Tongue (tissue), 3 donors: ENCODE data around the gene TRAPPC3. TPM values are rescaled to one million over a fixed set of nuclear protein-coding genes. Genes with fewer than 3 reads are reported as not detected.
A peak's percentile ranks its signal among the peaks of the same experiment; 100 is the strongest.

ENCODE experiments used
- DNase-seq: peaks from one replicate; pipeline ENCODE4 v3.0.0-alpha.2; 2015
- small RNA-seq: library from RNA; depleted of rRNA; stranded (forward); fragments of <200 nt; gene quantifications from one replicate; pipeline ENCODE3, GENCODE V24; 2014; ENCODE audit warnings: low replicate concordance
- total RNA-seq: library from RNA; depleted of rRNA; stranded (reverse); fragments of >200 nt; gene quantifications from one replicate; pipeline ENCODE4 v1.2.3, GENCODE V29; 2014

TRAPPC3 gene
- total RNA-seq, 1 donor from 2014 or later = 32.4 TPM

DNA sequence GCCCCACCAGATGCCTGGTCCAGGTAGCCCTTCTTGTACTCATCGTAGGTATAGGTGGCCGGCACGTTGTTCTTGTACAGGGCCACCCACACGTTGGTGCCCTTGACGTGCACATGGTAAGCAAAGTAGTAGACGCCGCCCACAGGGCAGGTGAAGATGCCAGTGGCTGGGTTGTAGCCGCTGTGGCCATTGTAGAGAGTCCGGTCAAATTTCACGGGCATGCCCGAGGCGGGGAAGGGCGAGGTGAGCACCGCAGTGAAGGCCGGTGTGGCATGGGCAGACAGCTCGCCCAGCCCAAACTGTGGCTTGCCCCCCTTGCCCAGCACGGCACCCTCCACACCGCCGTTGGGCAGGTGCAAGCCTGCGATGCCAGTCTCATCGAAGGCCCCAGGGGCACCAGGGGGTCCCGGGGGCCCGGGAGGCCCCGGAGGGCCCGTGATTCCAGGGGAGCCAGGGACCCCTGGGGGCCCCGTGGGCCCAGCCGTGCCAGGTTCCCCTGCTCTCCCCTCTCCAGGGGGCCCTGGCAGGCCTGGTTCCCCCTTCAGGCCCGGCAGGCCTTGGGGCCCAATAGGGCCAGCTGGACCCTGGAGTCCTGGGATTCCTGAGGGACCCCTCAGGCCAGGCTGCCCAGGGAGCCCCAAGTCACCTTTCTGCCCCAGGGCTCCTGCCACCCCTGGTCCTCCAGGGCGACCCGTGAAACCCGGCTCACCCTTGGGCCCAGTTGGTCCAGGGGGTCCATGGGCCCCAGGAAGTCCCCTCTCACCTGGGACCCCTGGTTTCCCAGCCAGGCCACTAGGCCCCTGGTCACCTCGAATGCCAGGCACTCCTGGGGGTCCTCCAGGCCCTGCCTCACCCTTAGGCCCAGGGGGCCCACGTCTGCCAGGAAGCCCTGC lies 51.3 kb downstream of the TRAPPC3 start:
- DNase-seq = no peak

DNA sequence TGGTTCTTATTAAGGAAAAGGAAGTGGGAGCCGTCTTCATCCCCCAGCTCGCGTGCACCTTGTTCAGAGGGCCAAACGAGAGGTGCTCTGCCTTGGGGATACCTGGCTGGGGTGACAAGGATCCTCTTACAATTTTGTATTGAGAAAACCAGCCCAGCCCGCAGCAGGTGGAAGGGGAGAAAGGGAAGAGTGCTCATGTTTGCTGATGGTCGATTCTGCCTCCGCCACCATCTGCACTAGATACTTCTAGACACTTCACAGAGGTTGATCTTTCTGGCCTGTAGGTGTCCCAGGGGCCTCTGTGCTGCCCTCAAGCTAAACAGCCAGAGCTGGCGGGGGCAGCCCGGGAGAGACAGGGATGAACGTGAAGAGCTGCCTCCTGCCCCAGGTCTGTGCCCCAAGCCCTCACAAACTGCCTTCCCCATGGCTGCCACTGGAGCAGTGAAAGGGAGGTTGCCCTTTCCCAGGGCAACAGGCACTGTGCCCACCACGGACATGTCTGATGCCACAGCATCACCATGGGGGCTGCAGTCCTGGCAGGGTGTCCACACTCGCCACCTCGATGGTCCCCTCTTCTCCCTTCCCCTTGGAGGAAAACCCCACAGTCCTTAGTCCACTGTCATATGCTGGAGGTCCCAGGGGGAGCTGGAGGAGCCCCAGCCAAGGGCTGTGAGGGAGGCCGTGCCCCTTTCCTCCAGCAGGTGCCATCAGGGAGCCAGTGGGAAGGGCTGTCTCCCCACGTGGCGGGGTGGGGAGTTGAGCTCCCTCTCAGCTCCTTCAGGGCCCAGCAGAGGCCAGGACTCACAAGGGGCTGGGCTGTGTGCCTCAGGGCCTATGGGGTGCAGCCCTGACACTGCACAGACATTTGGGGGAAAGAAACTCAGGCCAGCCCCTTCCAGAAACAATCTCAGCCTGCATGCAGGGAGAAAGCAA lies 52.5 kb downstream of the TRAPPC3 start:
- DNase-seq = no peak

DNA sequence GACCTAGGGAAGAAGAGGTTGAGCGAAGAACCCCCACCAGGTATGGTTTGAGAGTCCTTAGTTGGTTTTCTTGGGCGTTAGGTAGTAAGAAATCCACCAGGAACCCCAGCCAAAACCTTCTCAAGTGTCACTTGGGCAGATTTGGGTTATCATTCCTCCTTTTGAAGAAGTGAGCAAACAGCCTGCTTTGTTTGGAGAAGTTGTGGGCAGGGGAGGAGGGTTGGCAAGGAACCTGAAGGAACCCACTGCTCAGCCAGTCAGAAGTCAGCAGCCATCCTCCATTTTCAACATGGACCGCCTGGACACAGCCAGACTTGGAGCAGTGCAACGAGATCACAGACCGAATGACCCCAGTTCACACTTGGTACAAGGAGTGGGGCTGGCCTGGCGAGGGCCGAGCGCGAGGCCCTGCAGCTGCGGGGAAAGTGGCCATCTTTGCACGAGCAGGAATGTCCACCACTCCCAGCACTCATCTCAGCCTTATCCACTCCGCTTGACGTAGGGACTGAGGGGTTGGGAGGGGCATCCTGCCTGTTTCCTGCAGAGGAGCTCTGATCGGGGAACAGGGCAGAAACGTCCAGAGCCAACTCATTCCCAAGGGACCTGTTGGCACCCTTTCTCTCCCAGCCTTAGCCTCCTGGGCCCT lies 53.4 kb downstream of the TRAPPC3 start:
- no peak for DNase-seq

DNA sequence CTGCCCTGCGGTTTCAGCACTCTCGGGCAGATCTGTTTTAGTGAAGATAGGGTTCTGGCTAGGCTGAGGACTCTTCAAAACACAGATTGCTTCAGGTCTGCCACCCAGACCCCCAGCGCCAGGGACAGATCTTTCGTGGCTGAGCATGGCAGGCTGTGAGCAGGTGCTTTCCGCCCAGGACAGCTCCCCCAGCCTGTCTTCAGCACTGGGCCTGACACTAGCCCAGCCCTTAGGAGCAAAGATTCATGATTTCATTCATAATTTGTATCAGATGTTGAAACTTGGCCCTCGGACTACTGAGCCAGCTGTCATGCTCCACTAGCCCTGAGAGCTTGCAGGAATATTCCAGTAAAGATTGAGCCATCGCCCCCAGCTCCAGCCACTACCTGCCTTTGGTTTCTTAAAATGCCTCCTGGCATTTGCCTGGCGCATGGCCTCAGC lies 54.6 kb downstream of the TRAPPC3 start:
- no peak for DNase-seq

DNA sequence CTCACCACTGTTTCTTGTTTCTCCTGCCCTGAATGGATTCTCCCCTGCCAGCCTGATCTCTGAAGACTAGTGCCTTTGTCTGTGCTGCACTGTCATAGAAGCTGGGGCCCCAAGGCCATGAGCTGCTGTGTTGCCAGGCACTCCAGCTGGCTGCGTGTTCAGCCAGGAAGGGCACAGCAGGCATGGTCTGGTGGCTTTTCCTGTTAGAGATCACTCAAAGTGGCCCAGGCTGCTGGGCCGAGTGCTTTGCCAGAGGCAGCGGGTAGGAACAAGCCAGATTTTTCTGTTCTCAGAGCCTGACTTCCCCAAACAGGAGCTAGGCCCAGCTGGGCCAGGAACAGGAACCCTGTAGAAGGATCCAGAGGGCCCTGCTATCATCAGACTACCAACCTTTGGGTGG lies 55.4 kb downstream of the TRAPPC3 start:
- no peak for DNase-seq

DNA sequence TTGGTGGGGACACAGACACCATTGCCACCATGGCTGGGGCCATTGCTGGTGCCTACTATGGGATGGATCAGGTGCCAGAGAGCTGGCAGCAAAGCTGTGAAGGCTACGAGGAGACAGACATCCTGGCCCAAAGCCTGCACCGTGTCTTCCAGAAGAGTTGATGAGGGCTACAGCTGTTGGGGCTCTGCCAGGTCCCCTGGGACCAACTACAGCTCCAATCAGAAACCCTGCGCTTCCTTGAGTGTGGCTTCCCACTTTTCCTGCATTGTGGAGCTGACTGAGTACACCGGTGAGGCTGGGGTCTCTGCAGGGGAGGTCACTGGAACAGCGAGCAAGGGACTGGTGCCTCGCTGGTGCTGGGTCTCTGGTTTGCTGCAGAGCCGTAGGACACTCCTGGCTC lies 56.1 kb downstream of the TRAPPC3 start:
- DNase-seq = no peak

DNA sequence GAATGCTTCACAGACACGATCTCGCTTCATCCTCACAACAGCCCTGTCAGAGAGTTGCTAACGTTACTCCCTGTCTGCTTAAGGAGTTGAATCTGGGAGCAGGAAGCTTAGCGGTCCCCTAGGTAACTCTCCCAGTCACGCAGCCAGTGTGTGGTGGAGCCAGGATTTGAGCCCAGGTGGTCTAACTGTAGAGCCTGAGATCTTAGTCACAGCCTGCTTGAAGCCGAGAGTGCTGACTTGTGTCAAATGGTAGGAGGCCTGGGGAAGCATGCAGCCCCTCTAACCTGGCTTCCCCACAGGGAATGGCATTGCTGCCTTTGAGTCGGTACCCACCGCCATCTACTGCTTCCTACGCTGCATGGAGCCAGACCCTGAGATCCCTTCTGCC lies 56.5 kb downstream of the TRAPPC3 start:
- no peak for DNase-seq

DNA sequence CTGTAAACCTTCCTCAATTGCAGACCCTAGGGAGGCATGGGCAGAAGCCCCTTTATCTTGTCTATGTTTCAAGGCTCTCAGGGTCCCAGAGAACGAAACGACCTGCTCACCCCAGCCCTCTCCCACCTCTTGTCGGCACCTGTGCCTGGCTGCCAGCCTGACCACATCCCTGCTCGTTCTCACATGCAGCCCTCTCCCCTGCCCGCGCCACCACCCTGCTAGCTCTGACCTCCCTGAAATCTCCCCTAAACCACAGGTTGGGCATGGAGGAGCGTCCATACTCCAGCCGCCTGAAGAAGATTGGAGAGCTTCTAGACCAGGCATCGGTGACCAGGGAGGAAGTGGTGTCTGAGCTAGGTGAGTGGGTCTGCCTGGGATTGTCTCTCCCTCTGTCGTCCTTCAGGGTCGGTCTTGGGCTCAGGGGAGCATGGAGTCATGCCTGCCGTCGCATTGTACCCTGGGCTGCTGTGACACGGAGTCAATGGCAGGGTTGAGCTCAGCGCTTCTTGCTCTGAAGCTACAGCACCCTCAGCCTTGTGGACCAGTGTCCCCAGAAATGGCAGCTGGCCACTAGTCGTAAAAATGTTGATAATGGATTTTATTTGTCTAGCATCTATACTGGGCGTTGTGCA lies 57.0 kb downstream of the TRAPPC3 start:
- no peak for DNase-seq

DNA sequence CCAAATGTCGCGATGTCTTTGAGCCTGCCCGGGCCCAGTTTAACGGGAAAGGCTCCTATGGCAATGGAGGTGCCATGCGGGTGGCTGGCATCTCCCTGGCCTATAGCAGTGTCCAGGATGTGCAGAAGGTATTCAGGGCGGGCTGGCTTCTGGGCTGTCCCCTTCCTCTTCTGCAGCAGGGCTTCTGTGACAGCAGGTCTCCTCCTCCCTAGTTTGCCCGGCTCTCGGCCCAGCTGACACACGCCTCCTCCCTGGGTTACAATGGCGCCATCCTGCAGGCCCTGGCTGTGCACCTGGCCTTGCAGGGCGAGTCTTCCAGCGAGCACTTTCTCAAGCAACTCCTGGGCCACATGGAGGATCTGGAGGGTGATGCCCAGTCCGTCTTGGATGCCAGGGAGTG lies 57.6 kb downstream of the TRAPPC3 start:
- DNase-seq = no peak

DNA sequence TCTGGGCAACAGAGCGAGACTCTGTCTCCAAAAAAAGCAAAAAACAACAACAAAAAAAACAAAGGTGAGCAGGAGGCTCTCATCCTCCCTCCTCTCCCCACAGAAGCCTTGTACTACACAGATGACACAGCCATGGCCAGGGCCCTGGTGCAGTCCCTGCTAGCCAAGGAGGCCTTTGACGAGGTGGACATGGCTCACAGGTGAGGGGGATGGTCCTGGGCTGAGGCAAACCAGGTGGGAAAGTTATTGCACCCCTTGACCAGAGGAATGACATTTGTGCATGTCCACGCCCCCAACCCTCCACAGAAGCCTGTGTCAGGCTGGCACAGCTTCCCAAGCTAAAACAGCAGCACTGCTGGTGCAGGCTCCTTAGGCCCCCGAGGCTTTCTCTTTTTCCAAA lies 58.1 kb downstream of the TRAPPC3 start:
- DNase-seq = no peak

DNA sequence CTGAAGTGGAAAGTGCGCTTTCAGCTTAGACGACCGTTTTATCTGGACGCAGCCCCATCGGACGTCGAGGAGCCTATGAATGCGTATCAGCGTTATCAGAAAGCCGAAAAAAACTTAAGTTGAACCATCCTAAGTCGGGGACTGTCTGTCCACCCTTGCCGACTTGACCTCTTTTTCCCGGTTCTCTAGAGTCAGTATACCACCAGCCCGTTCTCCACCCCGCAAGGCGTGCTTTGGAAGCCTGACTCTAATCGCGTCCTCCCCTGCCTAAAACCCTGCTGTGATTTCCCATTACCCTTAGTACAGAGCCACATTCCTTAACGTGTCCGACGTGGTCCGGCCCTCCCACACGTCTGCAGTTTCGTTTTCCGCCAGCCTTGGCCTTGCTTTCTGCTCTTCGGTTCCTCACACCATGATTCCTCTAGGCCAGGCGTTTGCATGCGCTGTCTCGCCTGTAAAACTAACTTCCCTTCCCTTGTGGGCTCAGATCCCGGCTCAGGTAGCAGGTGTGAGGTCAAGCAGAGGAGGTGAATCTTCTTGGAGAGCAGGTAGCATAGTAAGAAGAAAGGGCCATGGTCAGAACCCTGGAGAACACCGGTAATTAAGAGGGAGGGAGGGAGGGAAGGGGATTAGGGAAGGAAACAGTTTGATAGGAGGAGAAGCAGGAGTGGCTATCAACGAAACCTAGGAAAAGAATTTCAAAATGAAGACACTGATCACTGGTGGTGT lies 59.7 kb downstream of the TRAPPC3 start:
- no peak for DNase-seq

DNA sequence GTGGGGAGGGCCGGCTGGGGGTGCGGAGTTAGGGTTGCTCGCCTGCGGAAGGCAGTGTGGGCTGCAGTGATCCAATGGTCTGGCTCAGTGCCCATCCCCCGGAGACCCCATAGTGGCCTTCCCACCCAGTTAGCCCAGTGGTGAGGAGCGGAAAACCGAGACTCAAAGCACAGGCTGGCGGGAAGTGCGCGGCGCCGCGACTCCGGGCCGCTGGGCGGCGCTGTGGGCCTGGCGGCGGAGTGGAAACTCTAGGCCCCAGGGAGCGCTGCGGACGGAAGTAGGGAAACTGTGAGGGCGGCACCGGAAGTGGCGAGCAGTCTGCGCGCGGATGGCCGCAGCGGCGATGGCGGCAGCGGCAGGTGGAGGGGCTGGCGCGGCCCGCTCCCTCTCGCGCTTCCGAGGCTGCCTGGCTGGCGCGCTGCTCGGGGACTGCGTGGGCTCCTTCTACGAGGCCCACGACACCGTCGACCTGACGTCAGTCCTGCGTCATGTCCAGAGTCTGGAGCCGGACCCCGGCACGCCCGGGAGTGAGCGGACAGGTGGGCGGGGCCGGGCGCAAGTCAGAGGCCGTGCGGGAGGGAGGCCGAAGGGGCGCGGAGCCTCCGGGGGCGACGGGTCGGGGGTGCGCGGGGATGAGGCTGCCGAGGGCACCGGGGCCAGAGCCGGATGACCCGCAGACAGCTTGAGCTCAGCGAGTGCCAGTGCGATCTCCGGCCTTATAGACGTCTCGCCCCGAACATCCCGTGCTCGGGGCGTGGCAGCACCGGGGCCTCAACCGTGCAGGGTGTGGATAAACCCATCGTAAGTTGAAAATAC lies 60.5 kb downstream of the TRAPPC3 start, which contains the start of gene ADPRS:
ADPRS (plus strand) TSS at position 316 of the 816 bp plus-strand sequence; CDS start at position 329, 13 bp downstream.
- peak; percentile 95 for DNase-seq

DNA sequence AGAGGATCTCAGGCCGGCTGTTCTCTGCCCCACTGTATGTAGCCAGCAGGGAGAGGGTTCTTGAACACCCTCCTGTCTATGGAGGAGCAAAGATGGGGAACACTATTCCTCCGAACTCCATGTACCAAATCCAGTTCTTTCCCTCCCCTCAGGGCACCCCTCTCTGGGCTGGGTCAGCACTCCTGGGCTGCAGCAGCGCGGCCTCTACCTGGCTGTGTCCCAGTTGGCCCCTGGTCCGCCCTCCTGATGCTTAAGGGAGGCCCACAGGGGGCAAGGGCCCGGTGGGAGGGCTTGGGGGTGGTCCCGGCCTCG lies 61.1 kb downstream of the TRAPPC3 start:
- no peak for DNase-seq

DNA sequence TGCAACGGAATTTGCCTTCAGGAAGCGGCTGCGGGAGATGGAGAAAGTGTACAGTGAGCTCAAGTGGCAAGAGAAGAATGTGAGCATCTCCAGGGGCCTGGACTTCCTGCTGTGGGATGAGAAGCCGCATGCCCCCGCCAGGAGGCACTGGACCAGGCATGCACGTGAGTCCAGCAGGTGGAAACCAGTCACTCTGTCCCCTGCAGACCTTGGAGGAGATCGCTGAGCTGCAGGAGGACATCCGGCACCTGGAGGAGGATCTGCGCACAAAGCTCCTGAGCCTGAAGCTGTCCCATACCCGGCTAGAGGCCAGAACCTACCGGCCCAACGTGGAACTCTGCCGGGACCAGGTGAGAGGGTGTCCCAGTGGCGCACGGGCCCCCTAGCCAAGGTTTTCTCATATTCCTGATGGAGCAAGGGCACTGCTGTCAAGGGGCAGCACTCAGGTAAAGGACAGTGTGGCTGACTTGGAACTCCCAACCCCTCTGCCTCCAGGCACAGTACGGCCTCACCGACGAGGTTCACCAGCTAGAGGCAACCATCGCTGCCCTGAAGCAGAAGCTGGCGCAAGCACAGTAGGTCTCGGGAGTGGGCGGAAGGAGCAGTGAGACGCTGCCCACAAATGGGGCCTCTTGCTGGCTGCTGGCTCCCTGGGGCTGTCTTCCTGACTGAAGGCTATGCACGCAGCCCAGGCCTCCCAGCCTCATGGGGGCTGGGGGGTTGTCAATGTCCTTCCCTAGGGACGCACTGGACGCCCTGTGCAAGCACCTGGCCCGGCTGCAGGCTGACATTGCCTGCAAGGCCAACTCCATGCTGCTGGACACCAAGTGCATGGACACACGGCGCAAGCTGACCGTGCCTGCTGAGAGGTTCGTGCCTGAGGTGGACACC lies 61.8 kb downstream of the TRAPPC3 start:
- DNase-seq = no peak

Small RNAs within 50 kb of the gene (small RNA-seq; reads per million reads assigned to genes)
- gene RN7SL131P = not detected

Other genes starting within 250 kb of the TRAPPC3 start
- gene AGO3, start 218.4 kb downstream of the TRAPPC3 start, total RNA-seq = 29.7 TPM
- not detected for gene TEKT2, start 65.4 kb downstream of the TRAPPC3 start, total RNA-seq
- 35.5 TPM for gene ADPRS, start 60.6 kb downstream of the TRAPPC3 start, total RNA-seq
- gene COL8A2, start 24.3 kb downstream of the TRAPPC3 start, total RNA-seq = 39.8 TPM
- 134 TPM for gene MAP7D1, start 6.7 kb upstream of the TRAPPC3 start, total RNA-seq
- gene THRAP3, start 75.0 kb upstream of the TRAPPC3 start, total RNA-seq = 107 TPM
- gene SH3D21, start 156.9 kb upstream of the TRAPPC3 start, total RNA-seq = 5.4 TPM
- 25.7 TPM for gene EVA1B, start 174.2 kb upstream of the TRAPPC3 start, total RNA-seq
- gene STK40, start 236.4 kb upstream of the TRAPPC3 start, total RNA-seq = 18.9 TPM
- 8.8 TPM for gene LSM10, start 248.4 kb upstream of the TRAPPC3 start, total RNA-seq